HepG2 (cell line): ENCODE results near the gene TUBGCP5. TPM values are rescaled to one million over a fixed set of nuclear protein-coding genes. Genes with fewer than 3 reads are reported as not detected.

ENCODE experiments used
- FOXK1 ChIP-seq: sonication (generic); formaldehyde crosslinking; IDR thresholded peaks from 2 replicates; pipeline ENCODE4 v1.4.0; 2020; ENCODE audit warnings: low read depth, missing genetic modification reagents, borderline replicate concordance
- HDAC2 ChIP-seq: sonication (generic); formaldehyde crosslinking; IDR thresholded peaks from 2 replicates; pipeline ENCODE4 v1.4.0; 2020; ENCODE audit warnings: missing genetic modification reagents
- KAT7 ChIP-seq: IDR thresholded peaks from 2 replicates; pipeline ENCODE4 v1.6.1; 2018; ENCODE audit warnings: borderline replicate concordance, missing compliant biosample characterization
- NFYB ChIP-seq: sonication (generic); formaldehyde crosslinking; IDR thresholded peaks from 2 replicates; pipeline ENCODE4 v1.4.0; 2020; ENCODE audit warnings: missing genetic modification reagents
- RFXAP ChIP-seq: sonication (generic); formaldehyde crosslinking; IDR thresholded peaks from 2 replicates; pipeline ENCODE4 v1.4.0; 2020; ENCODE audit warnings: missing genetic modification reagents, borderline replicate concordance
- SRSF4 ChIP-seq: fragments of 200-400 bp; formaldehyde crosslinking; IDR thresholded peaks from one replicate; pipeline ENCODE4 v1.6.1; 2018; ENCODE audit warnings: mild to moderate bottlenecking, low read depth, low read length, moderate library complexity; ENCODE audit not compliant: poor library complexity, severe bottlenecking
- SYNCRIP ChIP-seq: fragments of 200-400 bp; formaldehyde crosslinking; IDR thresholded peaks from 2 replicates; pipeline ENCODE4 v1.6.1; 2018; ENCODE audit warnings: mild to moderate bottlenecking, low read depth, low read length; ENCODE audit not compliant: insufficient read depth
- TFDP1 ChIP-seq: IDR thresholded peaks from 2 replicates; pipeline ENCODE4 v1.6.1; 2016; ENCODE audit warnings: missing compliant biosample characterization, missing genetic modification reagents, borderline replicate concordance
- THAP11 ChIP-seq: IDR thresholded peaks from 2 replicates; pipeline ENCODE4 v1.6.1; 2016; ENCODE audit warnings: missing biosample characterization, missing genetic modification reagents
- ZBTB21 ChIP-seq: sonication (generic); formaldehyde crosslinking; IDR thresholded peaks from 2 replicates; pipeline ENCODE4 v1.4.0; 2020; ENCODE audit warnings: missing genetic modification reagents
- ZBTB38 ChIP-seq: sonication (generic); formaldehyde crosslinking; IDR thresholded peaks from 2 replicates; pipeline ENCODE4 v1.5.1; 2020; ENCODE audit warnings: mild to moderate bottlenecking, missing genetic modification reagents
- ZFP37 ChIP-seq: sonication (generic); formaldehyde crosslinking; IDR thresholded peaks from 2 replicates; pipeline ENCODE4 v1.4.0; 2020; ENCODE audit warnings: missing genetic modification reagents, borderline replicate concordance
- ZFP62 ChIP-seq: sonication (generic); formaldehyde crosslinking; IDR thresholded peaks from 2 replicates; pipeline ENCODE4 v1.4.0; 2020; ENCODE audit warnings: missing genetic modification reagents
- ZNF124 ChIP-seq: sonication (generic); formaldehyde crosslinking; IDR thresholded peaks from 2 replicates; pipeline ENCODE4 v1.4.0; 2020; ENCODE audit warnings: missing genetic modification reagents
- ZNF317 ChIP-seq: sonication (generic); formaldehyde crosslinking; IDR thresholded peaks from 2 replicates; pipeline ENCODE4 v1.5.0; 2020; ENCODE audit warnings: mild to moderate bottlenecking, missing genetic modification reagents
- ZNF329 ChIP-seq: sonication (generic); formaldehyde crosslinking; IDR thresholded peaks from 2 replicates; pipeline ENCODE4 v1.9.0; 2021; ENCODE audit warnings: low read depth, mild to moderate bottlenecking, missing genetic modification reagents
- ZNF572 ChIP-seq: sonication (generic); formaldehyde crosslinking; IDR thresholded peaks from 2 replicates; pipeline ENCODE4 v1.5.1; 2020; ENCODE audit warnings: mild to moderate bottlenecking, missing genetic modification reagents
- ZNF713 ChIP-seq: sonication (generic); formaldehyde crosslinking; IDR thresholded peaks from 2 replicates; pipeline ENCODE4 v1.4.0; 2020; ENCODE audit warnings: mild to moderate bottlenecking, missing genetic modification reagents
- ZSCAN29 ChIP-seq: sonication (generic); formaldehyde crosslinking; conservative IDR thresholded peaks from 2 replicates; pipeline ENCODE4 v1.4.0; 2020; ENCODE audit warnings: mild to moderate bottlenecking, missing genetic modification reagents
- polyA plus RNA-seq, 8 experiments: library from polyadenylated mRNA; depleted of rRNA in 3 of 8; stranded (reverse) in 7 of 8; unstranded in 1 of 8; fragments of >200 nt; fragmentation: Illumina TruSeq in 4 of 8; extraction: Trizol in 4 of 8; gene quantifications; 2 replicates each; pipeline versions ENCODE4 v1.2.1 to v1.2.3, GENCODE V29; 2011 to 2016; ENCODE audit warnings: low read depth in 4 of 8, missing spikeins in 1 of 8, mixed read lengths in 1 of 8; ENCODE audit not compliant: insufficient read depth in 1 of 8
- total RNA-seq, 5 experiments: library from RNA; depleted of rRNA; stranded (reverse); fragments of >200 nt; fragmentation: Illumina TruSeq; extraction: Trizol; gene quantifications; 2 replicates each; pipeline ENCODE4 v1.2.3, GENCODE V29; 2016; ENCODE audit warnings: low read depth in 1 of 5
- TF ChIP-seq, protein P1 (sequence below): sonication (generic); formaldehyde crosslinking; IDR thresholded peaks from 2 replicates; pipeline ENCODE4 v1.8.0; 2022; ENCODE audit warnings: missing genetic modification reagents, mild to moderate bottlenecking, moderate library complexity, borderline replicate concordance
- TF ChIP-seq, protein P2 (sequence below): fragments of 450-650 bp; IDR thresholded peaks from 2 replicates; pipeline ENCODE4 v1.6.1; 2017
- TF ChIP-seq, protein P3 (sequence below): fragments of 450-650 bp; IDR thresholded peaks from 2 replicates; pipeline ENCODE4 v1.6.1; 2017; ENCODE audit warnings: mild to moderate bottlenecking

The TUBGCP5 gene
- total and polyA plus RNA-seq, 2 of the 13 experiments (the other 11 are each of a cell fraction or from before 2014, with no cell fraction given) = 7.2 to 25.0 TPM

DNA sequence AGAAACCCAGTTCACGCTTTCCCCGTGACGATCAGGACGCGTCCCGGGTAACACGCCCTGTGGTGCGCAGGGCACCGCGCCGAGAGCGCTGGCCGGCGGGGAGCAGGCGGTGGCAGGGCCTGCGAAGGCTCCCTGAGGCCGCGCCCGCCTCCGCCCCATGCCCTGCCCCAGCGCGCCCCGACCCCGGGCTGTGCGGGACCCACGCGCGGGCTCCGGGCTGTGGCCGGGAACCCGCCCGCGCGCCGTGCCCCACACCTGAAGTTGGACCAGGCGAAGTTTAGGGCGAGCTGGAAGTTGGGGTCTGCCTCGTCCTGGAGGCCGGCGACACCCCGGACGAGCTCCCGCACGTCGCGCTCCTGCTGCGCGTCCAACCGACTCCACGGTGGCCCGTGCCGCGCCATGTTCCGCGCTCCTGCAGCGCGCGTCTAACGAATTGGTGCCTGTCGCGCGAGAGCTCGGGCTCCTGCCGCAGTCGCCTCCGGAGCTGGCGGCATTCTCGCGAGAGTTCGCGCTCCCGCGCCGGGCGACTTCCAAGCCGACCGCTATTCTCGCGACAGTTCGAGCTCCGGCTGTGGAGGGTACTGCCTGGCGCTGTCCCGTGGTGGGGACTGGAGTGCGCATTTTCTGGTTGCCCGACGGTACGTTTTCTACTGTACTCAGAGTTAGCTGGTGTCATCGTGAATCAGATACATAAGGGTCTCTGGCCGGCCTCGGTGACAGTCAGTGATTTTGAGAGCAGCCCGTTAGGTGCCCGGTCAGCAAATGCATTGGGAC, at the start of gene TUBGCP5 (continued):
- TF ChIP-seq ZNF124 = peak; percentile 81
- TF ChIP-seq, protein P1, sequence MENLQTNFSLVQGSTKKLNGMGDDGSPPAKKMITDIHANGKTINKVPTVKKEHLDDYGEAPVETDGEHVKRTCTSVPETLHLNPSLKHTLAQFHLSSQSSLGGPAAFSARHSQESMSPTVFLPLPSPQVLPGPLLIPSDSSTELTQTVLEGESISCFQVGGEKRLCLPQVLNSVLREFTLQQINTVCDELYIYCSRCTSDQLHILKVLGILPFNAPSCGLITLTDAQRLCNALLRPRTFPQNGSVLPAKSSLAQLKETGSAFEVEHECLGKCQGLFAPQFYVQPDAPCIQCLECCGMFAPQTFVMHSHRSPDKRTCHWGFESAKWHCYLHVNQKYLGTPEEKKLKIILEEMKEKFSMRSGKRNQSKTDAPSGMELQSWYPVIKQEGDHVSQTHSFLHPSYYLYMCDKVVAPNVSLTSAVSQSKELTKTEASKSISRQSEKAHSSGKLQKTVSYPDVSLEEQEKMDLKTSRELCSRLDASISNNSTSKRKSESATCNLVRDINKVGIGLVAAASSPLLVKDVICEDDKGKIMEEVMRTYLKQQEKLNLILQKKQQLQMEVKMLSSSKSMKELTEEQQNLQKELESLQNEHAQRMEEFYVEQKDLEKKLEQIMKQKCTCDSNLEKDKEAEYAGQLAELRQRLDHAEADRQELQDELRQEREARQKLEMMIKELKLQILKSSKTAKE (CRISPR knock-in tag) = peak; percentile 36; the same call in 1 of the 2 replicates
- no peak for TF ChIP-seq SYNCRIP
- TF ChIP-seq TFDP1 (CRISPR knock-in tag) = peak; percentile 95
- TF ChIP-seq FOXK1 = peak; percentile 61; the same call in 1 of the 2 replicates
- TF ChIP-seq HDAC2 (CRISPR knock-in tag) = no peak
- TF ChIP-seq ZFP62 (CRISPR knock-in tag) = no peak
- TF ChIP-seq SRSF4 = no peak
- no peak for TF ChIP-seq ZSCAN29 (CRISPR knock-in tag)
- TF ChIP-seq, protein P2, sequence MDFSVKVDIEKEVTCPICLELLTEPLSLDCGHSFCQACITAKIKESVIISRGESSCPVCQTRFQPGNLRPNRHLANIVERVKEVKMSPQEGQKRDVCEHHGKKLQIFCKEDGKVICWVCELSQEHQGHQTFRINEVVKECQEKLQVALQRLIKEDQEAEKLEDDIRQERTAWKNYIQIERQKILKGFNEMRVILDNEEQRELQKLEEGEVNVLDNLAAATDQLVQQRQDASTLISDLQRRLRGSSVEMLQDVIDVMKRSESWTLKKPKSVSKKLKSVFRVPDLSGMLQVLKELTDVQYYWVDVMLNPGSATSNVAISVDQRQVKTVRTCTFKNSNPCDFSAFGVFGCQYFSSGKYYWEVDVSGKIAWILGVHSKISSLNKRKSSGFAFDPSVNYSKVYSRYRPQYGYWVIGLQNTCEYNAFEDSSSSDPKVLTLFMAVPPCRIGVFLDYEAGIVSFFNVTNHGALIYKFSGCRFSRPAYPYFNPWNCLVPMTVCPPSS = no peak
- TF ChIP-seq ZNF317 (CRISPR knock-in tag) = peak; percentile 73; the same call in 1 of the 2 replicates
- TF ChIP-seq KAT7 (CRISPR knock-in tag) = peak; percentile 89; the same call in 1 of the 2 replicates
- TF ChIP-seq ZFP37 (CRISPR knock-in tag) = no peak
- no peak; the same call in 1 of the 2 replicates for TF ChIP-seq ZNF329
- TF ChIP-seq ZBTB38 (CRISPR knock-in tag) = 0 out of 2 replicates have a peak, but pooled peaks have one; percentile 41
- peak; percentile 82 for TF ChIP-seq THAP11
- peak; percentile 35; the same call in 1 of the 2 replicates for TF ChIP-seq NFYB (CRISPR knock-in tag)
- no peak for TF ChIP-seq ZNF713 (CRISPR knock-in tag)
- TF ChIP-seq RFXAP (CRISPR knock-in tag) = no peak
- TF ChIP-seq ZBTB21 = no peak
- TF ChIP-seq ZNF572 (CRISPR knock-in tag) = no peak
- TF ChIP-seq, protein P3, sequence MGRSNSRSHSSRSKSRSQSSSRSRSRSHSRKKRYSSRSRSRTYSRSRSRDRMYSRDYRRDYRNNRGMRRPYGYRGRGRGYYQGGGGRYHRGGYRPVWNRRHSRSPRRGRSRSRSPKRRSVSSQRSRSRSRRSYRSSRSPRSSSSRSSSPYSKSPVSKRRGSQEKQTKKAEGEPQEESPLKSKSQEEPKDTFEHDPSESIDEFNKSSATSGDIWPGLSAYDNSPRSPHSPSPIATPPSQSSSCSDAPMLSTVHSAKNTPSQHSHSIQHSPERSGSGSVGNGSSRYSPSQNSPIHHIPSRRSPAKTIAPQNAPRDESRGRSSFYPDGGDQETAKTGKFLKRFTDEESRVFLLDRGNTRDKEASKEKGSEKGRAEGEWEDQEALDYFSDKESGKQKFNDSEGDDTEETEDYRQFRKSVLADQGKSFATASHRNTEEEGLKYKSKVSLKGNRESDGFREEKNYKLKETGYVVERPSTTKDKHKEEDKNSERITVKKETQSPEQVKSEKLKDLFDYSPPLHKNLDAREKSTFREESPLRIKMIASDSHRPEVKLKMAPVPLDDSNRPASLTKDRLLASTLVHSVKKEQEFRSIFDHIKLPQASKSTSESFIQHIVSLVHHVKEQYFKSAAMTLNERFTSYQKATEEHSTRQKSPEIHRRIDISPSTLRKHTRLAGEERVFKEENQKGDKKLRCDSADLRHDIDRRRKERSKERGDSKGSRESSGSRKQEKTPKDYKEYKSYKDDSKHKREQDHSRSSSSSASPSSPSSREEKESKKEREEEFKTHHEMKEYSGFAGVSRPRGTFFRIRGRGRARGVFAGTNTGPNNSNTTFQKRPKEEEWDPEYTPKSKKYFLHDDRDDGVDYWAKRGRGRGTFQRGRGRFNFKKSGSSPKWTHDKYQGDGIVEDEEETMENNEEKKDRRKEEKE = no peak
